Heart right ventricle (tissue), 16 donors: Measurements from ENCODE around the gene CD28. TPM values are rescaled to one million over a fixed set of nuclear protein-coding genes. Genes with fewer than 3 reads are reported as not detected.

Source experiments
- ATAC-seq, 8 donors: fragments of 200-7000 bp; cut with Tn5 transposase; one replicate each; pipeline ENCODE4 v1.9.1; 2020; ENCODE audit warnings: mild to moderate bottlenecking in 8 of 8, moderate library complexity in 8 of 8, moderate number of reproducible peaks in 1 of 8
- DNase-seq, 2 donors: peaks; one replicate each; pipeline ENCODE4 v3.0.0-alpha.2; 2020
- H3K27ac ChIP-seq, 10 donors: fragments of 200-600 bp; sonication (generic) in 2 of 10; one replicate each; pipeline versions ENCODE4 v1.5.0 to v1.8.0; 2020 to 2022; ENCODE audit warnings: mild to moderate bottlenecking in 3 of 10
- H3K27me3 ChIP-seq, 7 donors: fragments of 200-600 bp; one replicate each; pipeline ENCODE4 v1.8.0; 2021 to 2022; ENCODE audit warnings: mild to moderate bottlenecking in 2 of 7
- H3K36me3 ChIP-seq, 9 donors: fragments of 200-600 bp; sonication (generic) in 1 of 9; one replicate each; pipeline versions ENCODE4 v1.5.0 to v1.8.0; 2020 to 2022; ENCODE audit warnings: mild to moderate bottlenecking in 2 of 9
- H3K4me1 ChIP-seq, 9 donors: fragments of 200-600 bp; sonication (generic) in 1 of 9; one replicate each; pipeline versions ENCODE4 v1.5.0 to v1.8.0; 2020 to 2022; ENCODE audit warnings: mild to moderate bottlenecking in 4 of 9
- H3K4me3 ChIP-seq, 10 donors: fragments of 200-600 bp; sonication (generic) in 2 of 10; one replicate each; pipeline versions ENCODE4 v1.5.0 to v1.8.0; 2020 to 2022; ENCODE audit warnings: mild to moderate bottlenecking in 7 of 10, moderate library complexity in 2 of 10
- H3K9me3 ChIP-seq, 11 donors: fragments of 200-600 bp in 10 of 11; sonication (generic) in 2 of 11; one replicate each; pipeline versions ENCODE4 v1.5.0 to v1.8.0; 2013 to 2022; ENCODE audit warnings: mild to moderate bottlenecking in 2 of 11, control low read depth in 1 of 11, moderate library complexity in 1 of 11
- WGBS, 2 donors: extraction: QIAGEN DNeasy Blood & Tissue Kit; methylation state at CpG; one replicate each; pipeline ENCODE4 v1.1.7; 2013; ENCODE audit warnings: inconsistent platforms in 1 of 2; 5-methylcytosine and 5-hydroxymethylcytosine counted together
- intact Hi-C, 10 donors: fragments of 100-400 bp; cut with DNase I; formaldehyde crosslinking; loops; one replicate each; pipeline versions ENCODE4 v1.11.1 to v1.14.2; 2022
- polyA plus RNA-seq, 2 donors: library from polyadenylated mRNA; stranded (reverse); fragments of 200-250 nt; gene quantifications; one replicate each; pipeline ENCODE4 v1.2.3, GENCODE V29; 2013
- total RNA-seq, 10 donors: library from RNA; stranded (reverse); fragmentation: NEBNext Ultra II Directional in 3 of 10; extraction: Animal tissue kit (Norgen Biotek cat#: 25700) in 3 of 10; gene quantifications; one replicate each; pipeline versions ENCODE4 v1.2.1 to v1.2.4, GENCODE V29; 2021 to 2023
- TF ChIP-seq, protein P1 (sequence below), 9 donors: fragments of 200-600 bp; sonication (generic) in 2 of 9; IDR thresholded peaks; one replicate each; pipeline versions ENCODE4 v1.5.0 to v1.8.0; 2021 to 2022; ENCODE audit warnings: antibody characterized with exemption in 9 of 9, mild to moderate bottlenecking in 5 of 9, moderate library complexity in 1 of 9
- donor health status: Arrhythmogenic right ventricular cardiomyopathy.
- donor health status: ischemic (EF 13 %, LVEDD 7.1; RV severe dilation, severe dysfunction).
- donor health status: healthy with polysubstance abuse.
- donor health status: DM: no; HTN: yes; CAD: no.
- donor health status: DM: no; HTN: no; CAD: no.
- donor health status: ischemic (EF 25% LVEDD 6.9; RV normal size, moderate dysfunction).
- donor health status: ischemic (EF 25% LVEDD 5.7; RV mildly dilated, moderate dysfunction).
- donor health status: healthy.
- donor health status: DM: yes; HTN: yes; CAD: no.
- donor health status: Ischemic cardiomyopathy.
- donor health status: ischemic (EF 35%, LVEDD 5.7; RV mildly dilated, moderate dysfunction).
- donor health status: nonischemic (EF 11% LVEDD 7.7; RV severe dilation, severe dysfunction).
- donor health status: DM: yes; HTN: yes; CAD: no.
- donor health status: PGD.
- donor health status: ischemic (EF 29% LVEDD 5.4; RV normal size, mild dysfunction).
- donor health status: nonischemic (EF 23%, LVEDD 6.1; RV moderate dilation, normal function).

CD28 gene
- total and polyA plus RNA-seq, 12 donors: 0.10 to 5.3 (median 0.69) TPM

- 0 to 56% methylated on average over 1 of the region's 1 CpG for WGBS, 2 donors
- TF ChIP-seq, protein P1, sequence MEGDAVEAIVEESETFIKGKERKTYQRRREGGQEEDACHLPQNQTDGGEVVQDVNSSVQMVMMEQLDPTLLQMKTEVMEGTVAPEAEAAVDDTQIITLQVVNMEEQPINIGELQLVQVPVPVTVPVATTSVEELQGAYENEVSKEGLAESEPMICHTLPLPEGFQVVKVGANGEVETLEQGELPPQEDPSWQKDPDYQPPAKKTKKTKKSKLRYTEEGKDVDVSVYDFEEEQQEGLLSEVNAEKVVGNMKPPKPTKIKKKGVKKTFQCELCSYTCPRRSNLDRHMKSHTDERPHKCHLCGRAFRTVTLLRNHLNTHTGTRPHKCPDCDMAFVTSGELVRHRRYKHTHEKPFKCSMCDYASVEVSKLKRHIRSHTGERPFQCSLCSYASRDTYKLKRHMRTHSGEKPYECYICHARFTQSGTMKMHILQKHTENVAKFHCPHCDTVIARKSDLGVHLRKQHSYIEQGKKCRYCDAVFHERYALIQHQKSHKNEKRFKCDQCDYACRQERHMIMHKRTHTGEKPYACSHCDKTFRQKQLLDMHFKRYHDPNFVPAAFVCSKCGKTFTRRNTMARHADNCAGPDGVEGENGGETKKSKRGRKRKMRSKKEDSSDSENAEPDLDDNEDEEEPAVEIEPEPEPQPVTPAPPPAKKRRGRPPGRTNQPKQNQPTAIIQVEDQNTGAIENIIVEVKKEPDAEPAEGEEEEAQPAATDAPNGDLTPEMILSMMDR (IDR thresholded peaks at IDR 0.05): no peak
- intact Hi-C loops: loop anchor here in 2 of 10 donors (10.0 kb wide), 1 partner anchor 242 kb away; no protein-coding TSS in a partner anchor
- Histone ChIP-seq H3K27ac (no peak overlapping the region), H3K4me1 (peaks cover 0 to 24% (median 0%) of the 10 kb centered on the region in 9 donors), H3K9me3 (no peaks in the 10 kb centered on the region), H3K36me3 (no peaks in the 10 kb centered on the region), H3K27me3 (no peaks in the 10 kb centered on the region), H3K4me3 (no peak overlapping the region)
- DNase-seq (no peak), ATAC-seq (no peak)
These were observed 44.0 kb upstream of the CD28 start for GRCh38 chr2:203662487-203662886.

DNA sequence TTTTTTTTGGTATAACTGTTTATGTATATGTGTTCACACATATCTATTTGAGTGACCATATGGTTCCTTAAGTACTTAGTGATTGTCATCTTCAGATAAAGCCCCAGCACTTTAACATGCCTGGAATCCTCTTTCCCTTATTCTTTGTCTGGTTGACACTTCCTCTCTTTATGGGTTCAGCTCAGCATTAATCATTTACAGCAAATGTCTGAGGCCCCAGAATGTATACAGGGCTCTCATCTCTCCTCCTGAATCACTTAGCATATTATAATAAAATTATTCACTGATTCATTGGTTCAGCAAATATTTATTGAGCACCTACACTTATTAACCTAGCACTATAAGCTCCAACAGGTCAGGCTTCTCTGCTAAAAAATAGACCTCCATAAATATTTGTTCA lies 43.5 kb upstream of the CD28 start:
- ATAC-seq: no peak
- Histone ChIP-seq H3K27ac (no peak overlapping the region), H3K9me3 (no peaks in the 10 kb centered on the region), H3K4me3 (no peak overlapping the region), H3K4me1 (peaks cover 0 to 20% (median 0%) of the 10 kb centered on the region in 9 donors), H3K36me3 (no peaks in the 10 kb centered on the region), H3K27me3 (no peaks in the 10 kb centered on the region)
- TF ChIP-seq, protein P1 (IDR thresholded peaks at IDR 0.05): no peak
- intact Hi-C loops: loop anchor here in 2 of 10 donors (10.0 kb wide), 1 partner anchor 242 kb away; no protein-coding TSS in a partner anchor
- DNase-seq: no peak

DNA sequence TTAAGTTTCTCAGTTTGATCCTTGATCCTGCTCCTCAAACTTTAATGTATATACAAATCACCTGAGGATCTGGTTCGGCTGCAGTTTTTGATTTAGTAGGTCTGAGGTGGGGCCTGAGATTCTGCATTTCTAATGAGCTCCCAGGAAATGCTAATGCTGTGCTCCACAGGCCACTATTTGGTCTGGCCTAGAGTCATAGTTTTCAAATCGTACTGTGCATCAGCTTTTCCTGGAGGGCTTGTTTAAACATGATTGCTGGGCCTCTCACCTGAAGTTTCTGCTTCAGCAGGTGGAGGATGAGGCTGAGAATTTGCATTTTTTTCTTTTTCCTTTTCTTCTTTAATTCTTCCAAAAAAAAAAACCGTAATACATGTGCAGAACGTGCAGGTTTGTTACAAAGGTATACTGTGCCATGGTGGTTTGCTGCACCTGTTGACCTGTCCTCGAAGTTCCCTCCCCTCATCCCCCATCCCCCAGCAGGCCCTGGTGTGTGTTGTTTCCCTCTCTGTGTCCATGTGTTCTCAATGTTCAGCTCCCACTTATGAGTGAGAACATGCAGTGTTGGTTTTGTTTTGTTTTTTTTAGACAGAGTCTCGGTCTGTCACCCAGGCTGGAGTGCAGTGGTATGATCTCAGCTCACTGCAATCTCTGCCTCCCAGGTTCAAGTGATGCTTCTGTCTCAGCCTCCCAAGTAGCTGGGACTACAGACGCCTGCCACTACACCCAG lies 42.2 kb upstream of the CD28 start:
- Histone ChIP-seq H3K27ac (no peak overlapping the region), H3K27me3 (no peaks in the 10 kb centered on the region), H3K36me3 (no peaks in the 10 kb centered on the region), H3K9me3 (no peaks in the 10 kb centered on the region), H3K4me1 (peaks cover 0 to 9% (median 0%) of the 10 kb centered on the region in 9 donors), H3K4me3 (no peak overlapping the region)
- intact Hi-C loops: loop anchor here in 2 of 10 donors (10.0 kb wide), 1 partner anchor 241 kb away; no protein-coding TSS in a partner anchor
- no peak for DNase-seq
- ATAC-seq: no peak
- TF ChIP-seq, protein P1 (IDR thresholded peaks at IDR 0.05): no peak
- 83 to 90% methylated on average over 7 of the region's 7 CpGs for WGBS, 2 donors

GRCh38 chr2:203667838-203668237 lies 38.6 kb upstream of the CD28 start:
- H3K27ac ChIP-seq: no peak overlapping the region
- no peaks in the 10 kb centered on the region for H3K4me1 ChIP-seq
- H3K4me3 ChIP-seq: no peak overlapping the region
- no peaks in the 10 kb centered on the region for H3K36me3 ChIP-seq
- TF ChIP-seq, protein P1 (IDR thresholded peaks at IDR 0.05): no peak
- peaks cover 0 to under 1% (median 0%) of the 10 kb centered on the region in 11 donors for H3K9me3 ChIP-seq
- ATAC-seq (no peak), DNase-seq (no peak)
- H3K27me3 ChIP-seq: no peaks in the 10 kb centered on the region
- intact Hi-C loops: loop anchor here in 2 of 10 donors (10.0 kb wide), 1 partner anchor 237 kb away; no protein-coding TSS in a partner anchor
- WGBS, 2 donors: 91 to 93% methylated on average over 2 of the region's 2 CpGs
